ENCODE results near the gene KMT2B.

GRCh38 chr19:35731353-35731752 is 13.6 kb downstream of the KMT2B start:
- no peak for TF ChIP-seq ZNF253 (CRISPR knock-in tag; conservative IDR thresholded peaks at IDR 0.05)
- no peak; the same call in 1 of the 2 replicates for TF ChIP-seq POLR2A (conservative IDR thresholded peaks at IDR 0.05)

Data from K562 (cell line).